PFSK-1 (cell line): ENCODE data around the gene RRH.

Source experiments
- FOXP2 ChIP-seq: optimal IDR thresholded peaks from 2 replicates; pipeline ENCODE3; 2011; ENCODE audit warnings: borderline replicate concordance, control low read depth, inconsistent platforms; ENCODE audit not compliant: insufficient read depth; ENCODE audit errors: extremely low read length, extremely low read depth
- POLR2AphosphoS5 ChIP-seq: IDR thresholded peaks from 2 replicates; pipeline ENCODE4 v1.6.1; 2012; ENCODE audit warnings: low read depth, mild to moderate bottlenecking, control low read depth, low read length, moderate library complexity
- SIN3A ChIP-seq: IDR thresholded peaks from 2 replicates; pipeline ENCODE4 v1.6.1; 2012; ENCODE audit warnings: mild to moderate bottlenecking, low read length, moderate library complexity, borderline replicate concordance; ENCODE audit not compliant: insufficient read depth
- TAF1 ChIP-seq: IDR thresholded peaks from 2 replicates; pipeline ENCODE4 v1.6.1; 2012; ENCODE audit warnings: low read length, control low read depth, borderline replicate concordance; ENCODE audit not compliant: insufficient read depth
- TF ChIP-seq, protein P1 (sequence below), 2 experiments: IDR thresholded peaks; 2 replicates each; pipeline versions ENCODE4 v1.6.1 to v1.8.0; 2011 to 2012; ENCODE audit warnings: low read depth in 2 of 2, low read length in 2 of 2, control low read depth in 1 of 2, inconsistent platforms in 1 of 2, mild to moderate bottlenecking in 1 of 2, moderate library complexity in 1 of 2; ENCODE audit not compliant: insufficient read depth in 1 of 2

The RRH gene

DNA sequence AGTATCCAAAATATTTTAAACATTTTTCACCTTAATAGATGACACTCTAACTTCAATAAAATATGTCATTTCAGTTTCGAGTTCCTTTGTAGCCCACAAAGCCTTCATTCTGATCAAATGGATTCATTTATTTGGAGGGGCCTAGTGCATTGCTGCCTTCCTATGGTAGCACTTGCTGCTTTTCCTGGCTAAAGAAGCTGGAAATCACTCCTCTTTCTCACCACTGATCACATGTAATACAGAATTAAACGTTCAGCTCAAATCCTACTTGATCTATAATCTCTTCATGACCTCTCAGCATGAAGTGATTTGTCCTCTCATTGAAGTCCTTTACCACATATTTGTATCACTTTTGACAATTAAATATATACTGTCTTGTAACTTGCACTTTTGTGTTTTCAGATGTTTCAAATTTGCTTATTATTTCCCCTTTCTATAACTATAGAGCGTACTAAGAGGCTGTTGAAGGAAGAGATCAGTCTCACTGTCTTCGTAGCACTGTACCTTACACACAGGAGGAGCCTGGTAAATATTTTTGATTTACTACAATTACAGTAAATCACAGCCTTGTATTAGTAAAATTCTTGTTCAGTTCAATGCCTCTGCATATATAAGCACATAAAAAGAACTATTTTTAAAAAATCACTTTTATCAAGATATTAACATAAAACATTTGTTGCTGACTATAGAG is 26.5 kb upstream of the RRH start:
- TF ChIP-seq POLR2AphosphoS5 (no peak), SIN3A (no peak), TAF1 (no peak), FOXP2 (no peak)
- TF ChIP-seq, protein P1, sequence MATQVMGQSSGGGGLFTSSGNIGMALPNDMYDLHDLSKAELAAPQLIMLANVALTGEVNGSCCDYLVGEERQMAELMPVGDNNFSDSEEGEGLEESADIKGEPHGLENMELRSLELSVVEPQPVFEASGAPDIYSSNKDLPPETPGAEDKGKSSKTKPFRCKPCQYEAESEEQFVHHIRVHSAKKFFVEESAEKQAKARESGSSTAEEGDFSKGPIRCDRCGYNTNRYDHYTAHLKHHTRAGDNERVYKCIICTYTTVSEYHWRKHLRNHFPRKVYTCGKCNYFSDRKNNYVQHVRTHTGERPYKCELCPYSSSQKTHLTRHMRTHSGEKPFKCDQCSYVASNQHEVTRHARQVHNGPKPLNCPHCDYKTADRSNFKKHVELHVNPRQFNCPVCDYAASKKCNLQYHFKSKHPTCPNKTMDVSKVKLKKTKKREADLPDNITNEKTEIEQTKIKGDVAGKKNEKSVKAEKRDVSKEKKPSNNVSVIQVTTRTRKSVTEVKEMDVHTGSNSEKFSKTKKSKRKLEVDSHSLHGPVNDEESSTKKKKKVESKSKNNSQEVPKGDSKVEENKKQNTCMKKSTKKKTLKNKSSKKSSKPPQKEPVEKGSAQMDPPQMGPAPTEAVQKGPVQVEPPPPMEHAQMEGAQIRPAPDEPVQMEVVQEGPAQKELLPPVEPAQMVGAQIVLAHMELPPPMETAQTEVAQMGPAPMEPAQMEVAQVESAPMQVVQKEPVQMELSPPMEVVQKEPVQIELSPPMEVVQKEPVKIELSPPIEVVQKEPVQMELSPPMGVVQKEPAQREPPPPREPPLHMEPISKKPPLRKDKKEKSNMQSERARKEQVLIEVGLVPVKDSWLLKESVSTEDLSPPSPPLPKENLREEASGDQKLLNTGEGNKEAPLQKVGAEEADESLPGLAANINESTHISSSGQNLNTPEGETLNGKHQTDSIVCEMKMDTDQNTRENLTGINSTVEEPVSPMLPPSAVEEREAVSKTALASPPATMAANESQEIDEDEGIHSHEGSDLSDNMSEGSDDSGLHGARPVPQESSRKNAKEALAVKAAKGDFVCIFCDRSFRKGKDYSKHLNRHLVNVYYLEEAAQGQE (IDR thresholded peaks at IDR 0.05; ENCODE audit: insufficient read depth in 1 of 2, low read depth in 2 of 2, low read length in 2 of 2): no peak

DNA sequence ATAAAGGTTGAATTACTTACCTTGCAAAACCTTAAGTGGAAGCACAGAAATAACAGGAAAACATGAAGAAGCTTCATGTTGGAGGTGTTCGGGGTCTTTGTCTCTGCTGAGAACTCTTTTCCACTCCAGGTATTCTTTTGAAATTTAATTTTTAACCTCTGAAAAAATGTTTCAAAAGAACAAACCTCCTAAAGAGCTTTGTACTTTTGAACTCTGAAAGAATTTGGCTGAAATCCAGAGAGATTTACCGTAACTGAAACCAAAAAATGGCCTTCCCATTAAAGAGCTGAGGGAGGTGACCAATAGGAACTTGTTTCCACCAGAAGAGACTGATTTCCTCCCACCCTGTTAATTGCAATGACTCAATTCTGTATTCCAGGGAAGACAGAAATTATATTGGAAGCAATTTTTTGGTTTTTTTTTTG is 25.9 kb upstream of the RRH start, which contains the start of gene CFI:
TSS of gene CFI (minus strand) at position 105 of the 425 bp plus-strand sequence. CDS start at position 77, 28 bp downstream.
- TF ChIP-seq SIN3A: no peak
- no peak for TF ChIP-seq FOXP2
- TF ChIP-seq, protein P1 (IDR thresholded peaks at IDR 0.05; ENCODE audit: insufficient read depth in 1 of 2, low read depth in 2 of 2, low read length in 2 of 2): no peak
- TF ChIP-seq POLR2AphosphoS5: no peak
- TF ChIP-seq TAF1: no peak

DNA sequence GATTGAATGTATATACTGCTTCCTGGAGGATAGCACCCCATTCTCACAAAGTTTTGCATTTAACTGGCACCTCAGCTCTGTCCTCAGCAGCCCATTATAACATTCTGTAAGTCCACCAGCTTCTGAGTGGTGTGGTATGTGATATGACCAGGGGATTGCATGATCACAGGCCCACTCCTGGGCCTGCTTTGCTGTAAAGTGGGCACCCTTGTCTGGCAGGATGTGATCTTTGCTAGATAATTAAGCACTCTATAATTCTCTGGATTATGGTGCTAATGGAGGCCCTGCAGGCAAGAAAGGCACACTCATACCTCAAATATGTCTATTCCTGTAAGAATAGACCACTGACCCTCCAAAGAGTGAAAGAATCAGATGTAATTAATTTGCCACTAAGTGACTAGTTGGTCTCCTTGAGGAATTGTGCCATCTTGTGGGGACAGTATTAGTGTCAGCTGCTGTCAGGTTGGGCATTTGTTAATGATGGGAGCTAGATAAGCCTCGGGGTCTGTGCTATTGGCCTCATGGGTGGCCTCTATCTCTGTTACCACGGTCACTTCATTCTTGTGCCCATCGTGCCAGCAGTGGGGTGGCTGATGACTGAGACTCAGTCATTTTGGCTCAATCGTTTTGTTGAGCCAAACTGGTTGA is 23.7 kb upstream of the RRH start:
- TF ChIP-seq SIN3A: no peak
- no peak for TF ChIP-seq FOXP2
- TF ChIP-seq, protein P1 (IDR thresholded peaks at IDR 0.05; ENCODE audit: insufficient read depth in 1 of 2, low read depth in 2 of 2, low read length in 2 of 2): no peak

DNA sequence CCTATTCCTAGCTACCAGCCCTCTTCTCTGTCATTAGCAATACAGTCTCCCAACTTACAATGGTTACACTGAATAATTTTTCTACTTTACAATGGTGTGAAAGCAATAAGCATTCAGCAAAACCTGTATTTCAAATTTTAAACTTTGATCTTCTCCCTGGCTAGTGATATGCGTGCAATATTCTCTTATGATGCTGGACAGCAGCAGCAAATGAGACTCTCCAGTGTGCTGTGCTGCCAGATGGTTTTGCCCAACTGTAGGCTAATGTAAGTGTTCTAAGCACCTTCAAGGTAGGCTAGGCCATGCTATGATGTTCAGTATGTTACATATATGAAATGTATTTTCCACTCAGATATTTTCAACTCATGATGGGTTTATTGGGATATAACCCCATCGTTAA is 18.1 kb upstream of the RRH start:
- TF ChIP-seq, protein P1 (IDR thresholded peaks at IDR 0.05; ENCODE audit: insufficient read depth in 1 of 2, low read depth in 2 of 2, low read length in 2 of 2): peak in 1 of 2 experiments; percentile 62; a peak in 1 of 4 replicates
- no peak for TF ChIP-seq POLR2AphosphoS5
- no peak for TF ChIP-seq SIN3A
